Measurements from ENCODE around the gene TBC1D22A. TPM values are rescaled to one million over a fixed set of nuclear protein-coding genes. Genes with fewer than 3 reads are reported as not detected.
"Not testable (repeated sequence)": the region's sequence is repeated elsewhere in the genome, so short reads cannot be mapped to it uniquely, and the experiment has no call there.

TBC1D22A gene
- total RNA-seq, 1 donor from 2014 or later: 24.2 TPM

GRCh38 chr22:47169801-47170140, 407.3 kb downstream of the TBC1D22A start:
- DNase-seq (ENCODE audit: low read depth): no peak
- H3K27ac ChIP-seq (ENCODE audit: low read depth, low read length): no peak overlapping the region
- H3K9me3 Mint-ChIP-seq (ENCODE audit: unreplicated experiment): no peaks in the 10 kb centered on the region
- no peaks in the 10 kb centered on the region for H3K79me2 ChIP-seq (ENCODE audit: insufficient read depth, low read length)
- no peaks in the 10 kb centered on the region for H3K27me3 Mint-ChIP-seq (ENCODE audit: low read depth, unreplicated experiment)
- H4K20me1 ChIP-seq (ENCODE audit: insufficient read depth, low read length): no peaks in the 10 kb centered on the region
- H3K4me3 ChIP-seq (ENCODE audit: insufficient read depth, low read depth, low read length): no peak overlapping the region
- peaks cover 12% of the 10 kb centered on the region for H3K36me3 Mint-ChIP-seq (ENCODE audit: low read depth, unreplicated experiment)
- H3K27ac Mint-ChIP-seq (ENCODE audit: unreplicated experiment): no peak overlapping the region
- H3K4me2 ChIP-seq (ENCODE audit: low read length): no peak overlapping the region
- H2AFZ ChIP-seq (ENCODE audit: low read depth, low read length): no peak overlapping the region
- no peak overlapping the region for H3K4me3 Mint-ChIP-seq (ENCODE audit: unreplicated experiment)
- no peak for FAIRE-seq
- no peaks in the 10 kb centered on the region for H3K9me3 ChIP-seq (ENCODE audit: insufficient read depth, low read depth, low read length)
- H3K4me1 ChIP-seq (ENCODE audit: insufficient read depth, low read length): no peaks in the 10 kb centered on the region
- H3K4me1 Mint-ChIP-seq (ENCODE audit: low read depth, unreplicated experiment): no peaks in the 10 kb centered on the region
- H3K27me3 ChIP-seq (ENCODE audit: insufficient read depth, low read length): no peaks in the 10 kb centered on the region
- no peak for TF ChIP-seq EZH2 (IDR thresholded peaks at IDR 0.05; ENCODE audit: insufficient read depth, low read length)
- TF ChIP-seq, protein P1, sequence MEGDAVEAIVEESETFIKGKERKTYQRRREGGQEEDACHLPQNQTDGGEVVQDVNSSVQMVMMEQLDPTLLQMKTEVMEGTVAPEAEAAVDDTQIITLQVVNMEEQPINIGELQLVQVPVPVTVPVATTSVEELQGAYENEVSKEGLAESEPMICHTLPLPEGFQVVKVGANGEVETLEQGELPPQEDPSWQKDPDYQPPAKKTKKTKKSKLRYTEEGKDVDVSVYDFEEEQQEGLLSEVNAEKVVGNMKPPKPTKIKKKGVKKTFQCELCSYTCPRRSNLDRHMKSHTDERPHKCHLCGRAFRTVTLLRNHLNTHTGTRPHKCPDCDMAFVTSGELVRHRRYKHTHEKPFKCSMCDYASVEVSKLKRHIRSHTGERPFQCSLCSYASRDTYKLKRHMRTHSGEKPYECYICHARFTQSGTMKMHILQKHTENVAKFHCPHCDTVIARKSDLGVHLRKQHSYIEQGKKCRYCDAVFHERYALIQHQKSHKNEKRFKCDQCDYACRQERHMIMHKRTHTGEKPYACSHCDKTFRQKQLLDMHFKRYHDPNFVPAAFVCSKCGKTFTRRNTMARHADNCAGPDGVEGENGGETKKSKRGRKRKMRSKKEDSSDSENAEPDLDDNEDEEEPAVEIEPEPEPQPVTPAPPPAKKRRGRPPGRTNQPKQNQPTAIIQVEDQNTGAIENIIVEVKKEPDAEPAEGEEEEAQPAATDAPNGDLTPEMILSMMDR (IDR thresholded peaks at IDR 0.05; ENCODE audit: insufficient read depth, low read depth, low read length): no peak
- no peak overlapping the region for H3K9ac ChIP-seq (ENCODE audit: low read length)
- no peaks in the 10 kb centered on the region for H3K36me3 ChIP-seq (ENCODE audit: insufficient read depth, low read length)

- H3K36me3 Mint-ChIP-seq (ENCODE audit: low read depth, unreplicated experiment): peaks cover 19% of the 10 kb centered on the region
- H3K4me2 ChIP-seq (ENCODE audit: low read length); H3K4me3 ChIP-seq (ENCODE audit: insufficient read depth, low read depth, low read length); H3K27ac Mint-ChIP-seq (ENCODE audit: unreplicated experiment); H3K27me3 ChIP-seq (ENCODE audit: insufficient read depth, low read length); H3K27ac ChIP-seq (ENCODE audit: low read depth, low read length); H4K20me1 ChIP-seq (ENCODE audit: insufficient read depth, low read length); H3K9me3 Mint-ChIP-seq (ENCODE audit: unreplicated experiment); FAIRE-seq; DNase-seq (ENCODE audit: low read depth); H3K4me1 ChIP-seq (ENCODE audit: insufficient read depth, low read length); H3K9ac ChIP-seq (ENCODE audit: low read length); H3K4me1 Mint-ChIP-seq (ENCODE audit: low read depth, unreplicated experiment); H3K4me3 Mint-ChIP-seq (ENCODE audit: unreplicated experiment); H3K9me3 ChIP-seq (ENCODE audit: insufficient read depth, low read depth, low read length); H3K27me3 Mint-ChIP-seq (ENCODE audit: low read depth, unreplicated experiment); H2AFZ ChIP-seq (ENCODE audit: low read depth, low read length); H3K79me2 ChIP-seq (ENCODE audit: insufficient read depth, low read length); H3K36me3 ChIP-seq (ENCODE audit: insufficient read depth, low read length): not testable (repeated sequence)
These were observed 408.3 kb downstream of the TBC1D22A start for GRCh38 chr22:47170511-47171440.

GRCh38 chr22:47171441-47172221, 409.2 kb downstream of the TBC1D22A start:
- H3K9ac ChIP-seq (ENCODE audit: low read length): no peak overlapping the region
- FAIRE-seq: no peak
- TF ChIP-seq, protein P1 (IDR thresholded peaks at IDR 0.05; ENCODE audit: insufficient read depth, low read depth, low read length): no peak
- no peak for TF ChIP-seq EZH2 (IDR thresholded peaks at IDR 0.05; ENCODE audit: insufficient read depth, low read length)
- H4K20me1 ChIP-seq (ENCODE audit: insufficient read depth, low read length): no peaks in the 10 kb centered on the region
- Mint-ChIP-seq H3K9me3 (ENCODE audit: unreplicated experiment) (no peaks in the 10 kb centered on the region), H3K4me1 (ENCODE audit: low read depth, unreplicated experiment) (no peaks in the 10 kb centered on the region), H3K4me3 (ENCODE audit: unreplicated experiment) (no peak overlapping the region), H3K36me3 (ENCODE audit: low read depth, unreplicated experiment) (peaks cover 19% of the 10 kb centered on the region), H3K27ac (ENCODE audit: unreplicated experiment) (no peak overlapping the region), H3K27me3 (ENCODE audit: low read depth, unreplicated experiment) (no peaks in the 10 kb centered on the region)
- H3K27me3 ChIP-seq (ENCODE audit: insufficient read depth, low read length): no peaks in the 10 kb centered on the region
- no peak for DNase-seq (ENCODE audit: low read depth)
- H3K27ac ChIP-seq (ENCODE audit: low read depth, low read length): no peak overlapping the region
- H3K4me2 ChIP-seq (ENCODE audit: low read length): no peak overlapping the region
- no peaks in the 10 kb centered on the region for H3K4me1 ChIP-seq (ENCODE audit: insufficient read depth, low read length)
- H3K36me3 ChIP-seq (ENCODE audit: insufficient read depth, low read length): no peaks in the 10 kb centered on the region
- H2AFZ ChIP-seq (ENCODE audit: low read depth, low read length): no peak overlapping the region
- H3K79me2 ChIP-seq (ENCODE audit: insufficient read depth, low read length): no peaks in the 10 kb centered on the region
- H3K9me3 ChIP-seq (ENCODE audit: insufficient read depth, low read depth, low read length): no peaks in the 10 kb centered on the region
- no peak overlapping the region for H3K4me3 ChIP-seq (ENCODE audit: insufficient read depth, low read depth, low read length)

All from astrocyte (in vitro differentiated cells and primary cell).